NCI-H2171 (cell line): ENCODE results near the gene DCTN1.
A peak's percentile ranks its signal among the peaks of the same experiment; 100 is the strongest.

ENCODE experiments used
- DNase-seq: peaks from one replicate; lab custom pipeline; 2025; lab: John Stamatoyannopoulos, UW

DCTN1 gene

GRCh38 chr2:74413001-74413698 is 33.0 kb upstream of the DCTN1 start:
- no peak for DNase-seq

GRCh38 chr2:74407682-74408081 is 27.6 kb upstream of the DCTN1 start:
- no peak for DNase-seq

- no peak for DNase-seq
These were observed 25.9 kb upstream of the DCTN1 start for GRCh38 chr2:74406035-74406434.

- DNase-seq, result no peak
These were observed 21.8 kb upstream of the DCTN1 start for GRCh38 chr2:74401891-74402290.

- DNase-seq, result no peak
These were observed 19.7 kb upstream of the DCTN1 start for GRCh38 chr2:74399785-74400184.

- no peak for DNase-seq
These were observed 16.0 kb upstream of the DCTN1 start for GRCh38 chr2:74396149-74396548.

GRCh38 chr2:74393525-74393924 is 13.4 kb upstream of the DCTN1 start:
- no peak for DNase-seq

- no peak for DNase-seq
These were observed 12.3 kb upstream of the DCTN1 start for GRCh38 chr2:74392449-74392743.

GRCh38 chr2:74391580-74392448 is 11.7 kb upstream of the DCTN1 start:
- DNase-seq, result peak; percentile 86

- DNase-seq, result no peak
These were observed 11.1 kb upstream of the DCTN1 start for GRCh38 chr2:74391209-74391579.

GRCh38 chr2:74390606-74391005 is 10.5 kb upstream of the DCTN1 start:
- DNase-seq, result no peak

GRCh38 chr2:74387346-74387745 is 7.2 kb upstream of the DCTN1 start:
- no peak for DNase-seq

GRCh38 chr2:74385396-74385795 is 5.3 kb upstream of the DCTN1 start:
- DNase-seq, result no peak

GRCh38 chr2:74384051-74384450 is 3.9 kb upstream of the DCTN1 start:
- no peak for DNase-seq

GRCh38 chr2:74383254-74383653 is 3.1 kb upstream of the DCTN1 start:
- DNase-seq, result no peak

- no peak for DNase-seq
These were observed 1.6 kb upstream of the DCTN1 start for GRCh38 chr2:74381751-74382150.

- DNase-seq, result no peak
These were observed 2.1 kb downstream of the DCTN1 start for GRCh38 chr2:74378007-74378406.

- no peak for DNase-seq
These were observed 4.3 kb downstream of the DCTN1 start for GRCh38 chr2:74375838-74376237.

GRCh38 chr2:74374509-74375205 is 5.5 kb downstream of the DCTN1 start:
- DNase-seq, result peak; percentile 87

- DNase-seq, result no peak
These were observed 6.1 kb downstream of the DCTN1 start for GRCh38 chr2:74373985-74374384.

- DNase-seq, result peak; percentile 66
These were observed 6.9 kb downstream of the DCTN1 start for GRCh38 chr2:74373221-74373676.

- DNase-seq, result no peak
These were observed 7.4 kb downstream of the DCTN1 start for GRCh38 chr2:74372674-74373073.

GRCh38 chr2:74371421-74371820 is 8.7 kb downstream of the DCTN1 start:
- DNase-seq, result no peak
